ENCODE results near the gene DTL.
A peak's percentile ranks its signal among the peaks of the same experiment; 100 is the strongest.

Gene DTL

DNA sequence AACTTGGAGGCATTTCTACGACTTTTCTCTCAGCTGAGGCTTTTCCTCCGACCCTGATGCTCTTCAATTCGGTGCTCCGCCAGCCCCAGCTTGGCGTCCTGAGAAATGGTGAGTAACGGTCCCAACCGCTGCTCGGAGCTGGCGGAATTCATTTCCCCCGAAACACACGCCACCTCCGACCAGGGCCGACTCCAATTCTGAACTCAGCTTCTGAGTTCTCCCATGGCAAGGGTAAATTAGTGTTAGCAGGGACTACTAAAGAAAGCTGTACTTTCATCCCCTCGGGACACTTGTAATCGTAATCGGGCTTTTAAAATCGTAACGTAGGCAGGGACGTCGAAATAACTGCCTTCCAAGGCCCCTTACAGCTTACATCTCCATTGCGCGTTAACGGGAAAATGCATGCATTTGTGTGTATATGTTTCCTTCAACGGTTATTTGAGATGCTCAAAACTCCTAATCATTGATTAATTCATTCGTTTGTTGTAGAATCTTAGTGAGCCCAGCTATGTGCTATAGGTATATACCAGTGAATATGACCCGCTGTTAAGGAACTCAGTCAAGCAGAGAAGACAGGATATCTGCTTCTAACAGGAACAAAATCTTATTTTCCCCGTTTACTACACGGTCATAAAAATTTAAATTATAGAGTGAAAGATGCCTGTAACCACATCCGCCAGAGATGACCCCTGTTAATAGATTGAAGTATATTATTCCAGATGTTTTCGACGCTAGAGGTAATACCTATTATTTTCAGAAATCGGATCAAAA is 472 bp downstream of the DTL start:
- DNase-seq (ENCODE audit: low spot score) = no peak

DNA sequence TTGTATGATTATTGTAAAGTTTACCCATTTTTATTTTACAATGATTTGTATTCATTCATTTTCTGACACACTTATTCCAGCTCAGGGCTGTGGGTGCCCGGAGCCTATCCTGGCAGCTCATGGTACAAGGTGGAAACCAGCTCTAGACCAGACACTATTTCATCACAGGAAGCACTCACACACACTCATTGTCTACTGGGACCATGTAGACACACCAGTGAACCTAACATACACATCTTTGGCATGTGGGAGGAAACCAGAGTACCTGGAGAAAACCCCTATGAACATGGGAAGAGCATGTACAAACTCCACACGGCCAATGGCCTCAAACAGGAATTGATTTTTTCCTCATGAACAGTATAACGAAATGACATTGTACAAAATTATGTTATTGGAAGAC is 2.4 kb downstream of the DTL start:
- DNase-seq (ENCODE audit: low spot score) = no peak

DNA sequence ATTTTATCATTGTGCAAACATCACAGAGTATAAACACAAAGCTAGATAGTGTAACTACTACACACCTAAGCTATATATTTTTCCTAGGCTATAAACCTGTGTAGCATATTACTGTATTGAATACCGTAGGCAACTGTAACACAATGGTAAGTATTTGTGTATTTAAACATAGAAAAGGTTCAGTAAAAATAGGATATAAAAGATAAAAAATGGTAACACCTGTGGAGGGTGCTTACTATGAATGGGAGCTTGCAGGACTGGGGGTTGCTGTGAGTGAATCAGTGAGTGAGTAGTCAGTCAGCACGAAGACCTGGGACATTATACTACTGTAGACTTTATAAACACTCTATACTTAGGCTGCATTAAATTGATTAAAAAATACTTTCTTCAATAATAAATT is 4.1 kb downstream of the DTL start:
- no peak for DNase-seq (ENCODE audit: low spot score)

DNA sequence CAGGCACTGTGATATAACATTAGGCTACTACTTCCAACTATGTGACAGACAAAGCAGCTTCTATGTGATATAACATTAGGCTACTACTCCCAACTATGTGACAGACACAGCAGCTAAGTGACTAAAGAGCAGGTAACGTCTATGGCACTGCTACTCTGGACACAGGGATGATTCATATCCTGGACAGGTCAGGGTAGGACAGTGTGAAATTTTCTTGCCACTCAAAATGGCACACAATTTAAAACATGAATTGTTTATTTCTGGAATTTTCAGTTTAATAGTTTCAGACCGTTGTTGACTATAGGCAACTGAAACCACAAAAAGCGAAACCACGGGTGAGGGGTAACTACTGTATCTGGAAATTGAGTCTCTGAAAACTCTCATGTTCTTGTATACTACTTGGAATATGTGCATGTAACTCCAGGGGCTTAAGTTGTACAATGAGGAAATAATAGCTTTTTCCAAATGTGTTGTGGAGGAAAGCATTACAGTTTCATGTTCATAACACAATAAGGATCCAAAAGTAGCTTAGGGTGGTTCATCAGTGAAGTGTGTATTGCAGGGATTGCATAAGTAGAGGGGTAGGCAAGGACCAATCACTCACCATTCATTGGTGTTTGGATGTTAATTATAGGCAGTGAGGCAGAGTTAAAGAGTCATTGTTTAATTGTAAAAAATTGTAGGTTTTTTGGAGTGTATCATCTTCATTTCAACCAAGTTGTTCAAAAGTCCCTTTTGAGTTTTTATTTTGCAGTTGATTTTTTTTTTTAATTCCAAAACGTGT is 5.3 kb downstream of the DTL start:
- no peak for DNase-seq (ENCODE audit: low spot score)

DNA sequence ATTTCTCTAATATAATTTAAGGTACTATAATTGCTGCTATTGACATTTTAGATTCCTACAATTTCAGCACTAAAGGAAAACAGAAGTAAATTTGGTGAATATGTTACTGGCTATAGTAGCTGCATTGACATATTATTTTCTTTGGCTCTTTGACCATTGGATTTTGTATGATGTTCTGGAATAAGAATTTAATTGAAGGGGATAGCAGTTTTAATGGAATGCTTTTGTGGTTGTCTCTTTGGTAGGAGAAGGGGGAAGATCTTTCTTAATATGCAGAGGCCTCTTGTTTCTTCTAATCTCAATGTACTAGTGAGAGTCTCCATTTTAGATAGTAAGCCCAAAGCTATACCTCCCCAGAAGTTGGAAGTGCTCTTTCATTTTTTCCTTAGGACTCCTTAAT is 6.9 kb downstream of the DTL start:
- no peak for DNase-seq (ENCODE audit: low spot score)

DNA sequence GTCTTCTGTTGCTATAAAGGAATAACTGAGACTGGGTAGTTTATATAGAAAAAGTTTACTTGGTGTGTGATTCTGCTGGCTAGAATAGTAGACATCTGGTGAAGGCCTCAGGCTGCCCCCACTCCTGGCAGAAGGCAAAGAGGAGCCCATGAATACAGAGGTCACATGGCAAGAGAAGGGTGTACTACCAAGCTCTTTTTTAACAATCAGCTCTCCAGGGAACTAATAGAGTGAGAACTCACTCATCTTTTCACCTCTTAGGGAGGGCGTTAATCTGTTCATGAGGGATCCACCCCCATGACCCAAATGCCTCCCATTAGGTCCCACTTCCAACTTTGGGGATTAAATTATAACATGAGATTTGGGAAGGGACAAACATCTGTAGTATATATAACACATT is 9.3 kb downstream of the DTL start:
- DNase-seq (ENCODE audit: low spot score) = no peak

DNA sequence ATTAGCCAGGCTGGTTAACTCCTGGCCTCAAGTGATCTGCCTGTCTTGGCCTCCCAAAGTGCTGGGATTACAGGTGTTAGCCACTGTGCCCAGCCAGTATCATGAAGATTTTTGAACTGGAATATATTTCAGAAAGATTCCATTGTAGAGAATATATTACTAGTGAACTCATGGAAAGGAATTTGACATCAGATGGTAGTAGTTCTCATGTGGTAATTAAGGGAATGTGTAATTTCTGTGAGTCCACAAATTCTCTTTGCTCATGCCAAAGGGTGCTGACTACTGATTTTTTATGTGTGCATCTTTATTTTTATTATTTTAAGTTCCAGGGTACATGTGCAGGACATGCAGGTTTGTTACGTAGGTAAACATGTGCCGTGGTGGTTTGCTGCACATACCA is 10.4 kb downstream of the DTL start:
- peak; percentile 32 for DNase-seq (ENCODE audit: low spot score)

DNA sequence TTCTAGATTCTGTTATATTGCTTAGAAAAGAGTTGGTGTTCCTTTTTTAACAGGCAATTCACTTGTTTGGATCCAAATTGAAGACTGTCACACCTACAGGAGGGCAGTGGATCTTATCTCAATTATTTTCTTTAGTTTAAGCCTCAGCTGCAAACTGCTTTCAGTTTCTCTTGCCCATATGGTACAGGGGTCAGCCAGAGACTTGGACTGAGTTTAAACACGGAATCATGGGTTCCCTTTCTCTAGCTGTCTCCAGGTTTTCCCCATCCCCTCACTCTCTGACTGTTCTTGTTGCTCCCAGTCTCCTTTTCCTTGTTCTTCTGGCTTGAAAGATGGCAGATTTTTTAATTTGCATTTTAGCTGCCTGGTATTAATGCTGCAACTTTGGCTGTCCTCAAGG is 18.4 kb downstream of the DTL start:
- no peak for DNase-seq (ENCODE audit: low spot score)

DNA sequence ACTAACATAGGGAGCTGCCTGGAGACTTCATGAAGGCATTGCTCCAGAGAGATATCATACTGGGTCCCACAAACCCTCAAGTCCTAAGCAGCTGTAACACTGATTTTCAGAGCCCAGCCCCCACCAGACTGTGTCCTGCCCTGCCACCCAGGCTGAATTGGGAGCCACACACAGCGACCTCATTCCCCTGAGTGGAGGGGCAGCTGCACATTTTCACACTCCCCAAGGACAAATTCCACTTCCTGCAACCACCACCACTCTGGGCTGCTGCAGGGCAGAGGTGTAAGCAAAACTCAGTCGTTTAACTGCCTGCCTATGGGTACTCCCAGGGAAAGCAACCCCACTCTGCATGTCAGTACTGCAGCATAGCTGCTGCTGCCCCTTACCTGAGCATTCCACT is 19.8 kb downstream of the DTL start:
- DNase-seq (ENCODE audit: low spot score) = no peak

DNA sequence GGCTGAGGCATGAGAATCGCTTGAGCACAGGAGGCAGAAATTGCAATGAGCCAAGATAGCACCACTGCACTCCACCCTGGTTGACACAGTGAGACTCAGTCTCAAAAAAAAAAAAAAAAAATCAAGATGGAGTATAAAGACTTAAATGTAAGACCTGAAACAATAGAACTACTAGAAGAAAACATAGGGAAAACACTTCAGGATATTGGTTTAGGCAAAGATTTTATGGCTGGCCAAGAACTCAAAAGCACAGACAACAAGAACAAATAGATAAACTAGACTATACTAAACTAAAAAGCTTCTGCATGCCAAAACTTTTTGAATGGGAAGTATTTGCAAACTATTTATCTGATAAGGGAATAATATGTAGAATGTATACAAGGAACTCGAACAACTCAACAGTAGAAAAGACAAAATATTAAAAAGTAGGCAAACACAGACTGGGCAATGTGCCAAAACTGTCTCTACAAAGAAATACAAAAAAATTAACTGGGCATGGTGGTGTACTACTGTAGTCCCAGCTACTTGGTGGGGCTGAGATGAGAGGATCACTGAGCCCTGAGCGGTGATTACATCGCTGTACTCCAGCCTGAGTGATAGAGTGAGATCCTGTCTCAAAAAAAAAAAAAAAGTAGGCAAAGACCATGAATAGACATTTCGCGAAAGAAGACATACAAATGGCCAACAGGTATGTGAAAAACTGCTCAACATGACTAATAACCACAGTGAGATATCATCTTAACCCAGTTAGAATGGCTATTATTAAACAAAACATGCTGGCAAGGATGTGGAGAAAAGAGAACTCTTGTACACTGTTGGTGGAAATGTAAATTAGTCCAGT is 25.3 kb downstream of the DTL start:
- no peak for DNase-seq (ENCODE audit: low spot score)

DNA sequence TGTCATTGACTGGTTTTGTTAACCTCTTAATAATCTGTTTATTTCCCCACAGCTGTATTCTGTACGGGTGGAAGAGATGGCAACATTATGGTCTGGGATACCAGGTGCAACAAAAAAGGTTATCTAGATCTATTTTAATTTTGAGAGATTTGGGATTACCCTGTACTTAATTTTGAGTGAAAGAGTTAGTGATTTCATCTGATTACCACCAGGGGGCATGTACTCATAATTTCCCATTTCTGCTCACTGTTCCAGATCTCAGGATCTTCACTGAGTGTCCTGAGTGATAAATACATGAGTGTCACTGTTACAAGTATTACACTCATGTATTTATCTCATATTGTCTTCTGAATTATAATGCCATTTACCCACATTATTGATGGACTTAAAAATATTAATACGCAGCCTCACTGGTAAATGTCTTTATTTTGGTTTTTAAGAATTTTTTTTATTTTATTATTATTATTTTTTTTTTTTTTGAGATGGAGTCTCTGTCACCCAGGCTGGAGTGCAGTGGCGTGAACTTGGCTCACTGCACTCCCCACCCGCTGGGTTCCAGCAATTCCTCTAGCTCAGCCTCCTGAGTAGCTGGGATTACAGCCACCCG is 27.4 kb downstream of the DTL start:
- peak; percentile 23 for DNase-seq (ENCODE audit: low spot score)

DNA sequence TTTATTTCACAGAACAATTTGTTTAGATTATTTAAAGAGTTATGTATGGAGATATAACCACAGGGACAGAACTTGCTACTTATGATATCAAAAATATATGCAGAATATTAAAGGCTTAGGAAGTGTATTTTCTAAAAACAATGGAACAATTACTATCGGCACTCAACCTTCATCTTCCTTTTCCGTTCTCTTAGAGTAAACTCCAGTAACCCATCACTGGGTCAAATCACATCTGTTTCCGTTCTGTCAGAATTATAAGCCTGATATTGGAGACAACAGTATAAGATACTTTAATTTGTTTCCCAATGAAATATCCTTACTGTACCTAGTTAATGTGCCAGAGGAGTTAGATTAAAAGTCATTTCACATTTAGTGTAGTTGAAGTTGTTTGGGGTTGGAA is 32.2 kb downstream of the DTL start:
- DNase-seq (ENCODE audit: low spot score) = no peak

DNA sequence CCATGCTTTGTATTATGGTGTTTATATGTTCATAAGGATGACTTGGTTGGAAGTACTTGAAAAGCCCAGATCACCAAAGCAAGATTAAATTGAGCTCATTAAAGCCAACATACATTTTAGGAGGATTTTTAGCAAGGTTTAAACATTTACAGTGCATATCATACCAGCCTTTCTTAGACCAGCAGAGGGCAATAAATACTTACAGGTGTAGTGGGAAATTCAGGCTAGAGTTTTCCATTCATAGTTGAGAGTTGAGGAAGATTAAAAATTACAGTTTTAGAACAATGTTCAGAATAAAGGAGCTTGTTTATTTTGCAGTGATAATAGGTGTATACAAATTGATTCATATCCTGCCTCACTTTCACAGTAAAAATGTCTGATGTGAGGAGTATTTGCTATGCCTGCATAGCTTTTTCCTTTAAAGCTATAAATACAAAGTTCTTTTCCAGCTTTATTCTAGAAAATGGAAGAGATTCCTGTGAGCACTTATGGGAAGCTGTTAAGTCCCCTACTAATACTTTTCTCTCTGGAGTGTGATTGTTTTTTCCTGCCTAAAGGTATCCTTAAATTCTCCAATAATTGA is 35.3 kb downstream of the DTL start:
- DNase-seq (ENCODE audit: low spot score) = peak; percentile 19

DNA sequence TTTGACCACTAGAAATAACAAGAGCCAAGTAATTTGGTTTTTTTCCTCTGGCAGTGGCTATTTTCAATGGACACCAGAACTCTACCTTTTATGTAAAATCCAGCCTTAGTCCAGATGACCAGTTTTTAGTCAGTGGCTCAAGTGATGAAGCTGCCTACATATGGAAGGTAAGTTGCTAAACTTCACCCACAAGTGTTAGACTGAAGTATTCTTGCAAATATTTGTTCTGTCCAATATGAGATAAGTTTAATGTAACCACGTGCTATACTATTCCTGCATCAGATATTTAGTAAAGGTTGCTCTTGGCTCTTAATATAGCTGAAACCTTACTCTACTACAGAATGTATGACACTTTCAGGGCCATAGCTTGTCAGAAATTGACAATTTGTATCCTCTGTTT is 36.5 kb downstream of the DTL start:
- DNase-seq (ENCODE audit: low spot score) = no peak

DNA sequence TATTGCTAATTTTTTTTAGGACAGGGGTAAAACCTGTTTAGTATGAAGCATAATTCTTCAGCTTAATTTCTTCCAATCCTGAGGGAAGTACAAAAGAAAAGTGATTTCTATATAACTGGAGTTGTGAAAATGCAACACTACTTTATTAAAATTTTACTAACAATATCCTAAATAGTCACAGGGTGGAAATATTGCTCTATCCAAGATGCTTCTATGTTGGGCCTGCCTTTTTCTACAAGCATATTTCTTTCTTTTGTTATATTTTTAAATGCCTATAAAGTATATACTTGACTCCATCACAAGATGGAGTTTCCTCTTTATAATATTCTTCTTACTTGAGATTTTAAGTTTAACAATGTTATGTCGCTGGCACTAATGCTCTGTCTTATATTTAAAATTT is 37.9 kb downstream of the DTL start:
- DNase-seq (ENCODE audit: low spot score) = no peak

DNA sequence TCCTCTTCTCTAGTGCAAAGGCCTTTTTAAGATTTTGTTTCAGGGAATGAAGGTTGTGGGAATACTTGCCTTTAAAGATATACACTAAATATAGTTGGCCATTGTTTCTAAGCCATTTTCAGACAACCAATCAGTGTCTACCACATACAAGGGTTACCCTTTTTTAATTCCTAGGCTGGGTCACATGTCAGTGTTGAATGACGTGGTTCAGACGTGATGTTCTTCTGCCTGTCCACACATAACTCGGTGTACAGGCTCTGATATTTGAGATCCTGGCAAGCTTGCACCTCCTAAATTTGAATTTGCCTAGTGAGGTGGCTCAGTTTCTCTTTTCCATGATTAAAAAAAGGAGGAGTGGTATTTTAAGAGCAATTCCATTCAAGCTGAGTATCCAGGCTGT is 38.8 kb downstream of the DTL start:
- DNase-seq (ENCODE audit: low spot score) = no peak

DNA sequence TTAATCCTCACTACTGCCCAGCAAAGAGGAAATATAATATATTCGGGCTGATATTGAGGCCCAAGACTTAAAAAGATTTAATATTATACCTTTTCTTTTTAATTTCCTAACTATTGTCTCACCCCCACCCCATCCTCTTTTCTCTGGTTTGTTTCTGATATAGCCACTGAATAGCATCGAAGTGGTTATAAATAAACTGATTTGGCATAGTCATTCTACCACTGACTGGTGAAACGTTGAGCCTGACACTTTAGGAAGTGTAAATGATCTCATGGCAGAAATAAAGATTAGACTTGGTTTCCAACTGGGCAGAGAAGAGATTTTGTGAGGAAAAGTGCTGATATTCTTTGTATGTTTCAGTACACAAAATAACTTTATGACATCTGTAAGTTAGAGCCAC is 39.3 kb downstream of the DTL start:
- no peak for DNase-seq (ENCODE audit: low spot score)

DNA sequence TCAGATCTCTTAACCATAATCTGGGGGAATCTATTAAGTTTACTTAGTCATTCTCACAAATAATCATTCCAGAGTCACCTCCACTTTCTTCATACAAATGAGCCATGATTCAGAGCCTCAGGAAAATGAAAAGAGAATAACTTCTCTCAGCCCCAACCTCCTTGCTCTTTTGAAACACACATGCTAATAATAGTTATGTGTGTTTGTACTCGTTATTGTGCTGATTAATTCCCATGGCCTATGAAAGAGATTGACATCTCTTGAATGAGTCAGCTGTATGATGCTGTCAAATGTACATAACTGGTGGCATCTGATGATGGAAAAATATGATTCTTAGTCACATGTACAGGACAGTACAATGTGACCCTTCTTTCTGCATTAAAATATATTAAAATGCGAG is 41.5 kb downstream of the DTL start:
- no peak for DNase-seq (ENCODE audit: low spot score)

DNA sequence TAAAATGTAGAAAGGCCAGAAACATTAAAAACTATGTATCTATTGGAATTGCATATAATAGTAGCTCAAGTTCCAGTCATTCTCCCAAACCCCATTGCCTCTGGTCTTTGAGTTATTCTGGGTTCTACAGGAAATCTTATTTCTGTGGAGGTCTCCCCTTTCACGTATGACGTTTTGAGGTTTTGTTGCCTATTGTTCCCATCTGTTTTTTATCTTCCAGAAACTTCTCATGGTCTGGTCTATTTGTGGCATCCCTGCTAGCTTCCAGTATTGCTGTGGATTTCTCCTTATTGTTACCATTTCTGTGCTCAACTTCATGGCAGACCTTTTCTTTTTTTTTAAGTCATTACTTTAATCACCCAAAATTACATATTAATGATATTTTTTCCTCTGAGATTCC is 43.3 kb downstream of the DTL start:
- DNase-seq (ENCODE audit: low spot score) = no peak

DNA sequence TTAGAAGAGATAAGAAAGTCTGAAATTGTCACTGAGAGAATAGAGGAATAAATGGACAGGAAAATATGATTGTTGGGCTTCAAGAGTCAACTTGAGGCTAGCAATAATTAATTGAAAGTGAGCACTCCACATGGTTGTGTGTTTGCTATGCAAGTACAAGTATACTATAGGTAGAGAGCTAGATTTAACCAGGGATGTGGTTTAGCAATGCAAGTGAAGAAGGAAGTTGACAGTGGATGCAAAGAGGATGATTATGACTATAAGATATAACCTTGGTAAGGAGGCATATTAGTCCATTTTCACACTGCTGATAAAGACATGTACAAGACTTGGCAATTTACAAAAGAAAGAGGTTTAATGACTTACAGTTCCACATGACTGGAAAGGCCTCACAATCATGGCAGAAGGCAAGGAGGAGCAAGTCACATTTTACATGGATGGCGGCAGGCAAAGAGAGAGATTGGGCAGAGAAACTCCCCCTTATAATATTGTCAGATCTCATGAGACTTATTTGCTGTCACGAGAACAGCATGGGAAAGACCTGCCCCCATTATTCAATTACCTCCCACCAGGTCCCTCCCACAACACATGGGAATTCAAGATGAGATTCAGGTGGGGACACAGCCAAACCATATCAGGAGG is 47.3 kb downstream of the DTL start:
- DNase-seq (ENCODE audit: low spot score) = no peak

DNA sequence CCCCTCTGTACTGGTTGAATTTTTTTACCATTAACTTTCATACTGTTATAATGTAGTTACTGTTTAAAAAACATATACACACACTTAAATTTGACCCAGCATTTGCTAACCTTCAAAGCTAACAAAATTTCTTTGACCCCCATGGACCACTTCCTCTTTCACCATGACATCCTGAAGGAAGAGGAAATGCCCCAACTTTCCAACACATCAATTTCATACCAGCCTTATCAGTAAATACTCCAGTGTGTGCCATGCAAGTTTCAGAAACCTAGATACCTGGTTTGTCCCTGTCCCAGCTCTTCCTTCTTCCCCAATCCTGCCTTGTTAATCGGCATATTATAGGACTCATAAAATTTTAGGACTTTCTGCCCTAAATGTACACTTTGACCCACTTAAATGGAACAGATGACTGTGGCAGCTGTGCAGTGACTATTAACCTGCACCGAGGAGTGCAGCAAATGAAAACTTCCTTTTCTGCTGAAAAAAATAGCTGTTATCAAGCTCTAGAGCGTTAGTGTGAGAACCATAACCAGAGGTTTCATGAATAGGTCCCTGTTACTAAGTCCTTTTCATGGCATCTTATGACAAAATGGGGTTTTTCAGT is 54.1 kb downstream of the DTL start:
- no peak for DNase-seq (ENCODE audit: low spot score)
